ENCODE results near the gene MAST4.

DNA sequence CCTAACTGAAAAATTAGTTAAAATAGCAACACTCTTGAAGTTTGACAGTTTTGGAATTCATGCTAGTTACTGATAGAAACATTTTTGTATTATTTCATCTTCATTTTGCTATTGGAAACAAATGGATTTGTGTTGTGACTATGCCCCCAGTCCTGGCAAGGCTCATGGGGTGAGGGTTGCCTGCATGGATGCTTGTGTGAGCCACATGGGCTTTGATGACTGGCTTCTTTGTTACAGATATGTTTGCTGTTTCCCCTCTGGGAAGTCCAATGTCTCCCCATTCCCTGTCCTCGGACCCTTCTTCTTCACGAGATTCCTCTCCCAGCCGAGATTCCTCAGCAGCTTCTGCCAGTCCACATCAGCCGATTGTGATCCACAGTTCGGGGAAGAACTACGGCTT, 556.2 kb downstream of the MAST4 start:
- TF ChIP-seq, protein P1, sequence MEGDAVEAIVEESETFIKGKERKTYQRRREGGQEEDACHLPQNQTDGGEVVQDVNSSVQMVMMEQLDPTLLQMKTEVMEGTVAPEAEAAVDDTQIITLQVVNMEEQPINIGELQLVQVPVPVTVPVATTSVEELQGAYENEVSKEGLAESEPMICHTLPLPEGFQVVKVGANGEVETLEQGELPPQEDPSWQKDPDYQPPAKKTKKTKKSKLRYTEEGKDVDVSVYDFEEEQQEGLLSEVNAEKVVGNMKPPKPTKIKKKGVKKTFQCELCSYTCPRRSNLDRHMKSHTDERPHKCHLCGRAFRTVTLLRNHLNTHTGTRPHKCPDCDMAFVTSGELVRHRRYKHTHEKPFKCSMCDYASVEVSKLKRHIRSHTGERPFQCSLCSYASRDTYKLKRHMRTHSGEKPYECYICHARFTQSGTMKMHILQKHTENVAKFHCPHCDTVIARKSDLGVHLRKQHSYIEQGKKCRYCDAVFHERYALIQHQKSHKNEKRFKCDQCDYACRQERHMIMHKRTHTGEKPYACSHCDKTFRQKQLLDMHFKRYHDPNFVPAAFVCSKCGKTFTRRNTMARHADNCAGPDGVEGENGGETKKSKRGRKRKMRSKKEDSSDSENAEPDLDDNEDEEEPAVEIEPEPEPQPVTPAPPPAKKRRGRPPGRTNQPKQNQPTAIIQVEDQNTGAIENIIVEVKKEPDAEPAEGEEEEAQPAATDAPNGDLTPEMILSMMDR (IDR thresholded peaks at IDR 0.05): no peak
- TF ChIP-seq POLR2A (IDR thresholded peaks at IDR 0.05) (no peak), POLR2AphosphoS5 (IDR thresholded peaks at IDR 0.05) (no peak)
